ENCODE data around the gene METTL16. TPM values are rescaled to one million over a fixed set of nuclear protein-coding genes. Genes with fewer than 3 reads are reported as not detected.
A peak's percentile ranks its signal among the peaks of the same experiment; 100 is the strongest.

METTL16 gene
- total and polyA plus RNA-seq, 2 donors, result 21.6 to 27.3 TPM

DNA sequence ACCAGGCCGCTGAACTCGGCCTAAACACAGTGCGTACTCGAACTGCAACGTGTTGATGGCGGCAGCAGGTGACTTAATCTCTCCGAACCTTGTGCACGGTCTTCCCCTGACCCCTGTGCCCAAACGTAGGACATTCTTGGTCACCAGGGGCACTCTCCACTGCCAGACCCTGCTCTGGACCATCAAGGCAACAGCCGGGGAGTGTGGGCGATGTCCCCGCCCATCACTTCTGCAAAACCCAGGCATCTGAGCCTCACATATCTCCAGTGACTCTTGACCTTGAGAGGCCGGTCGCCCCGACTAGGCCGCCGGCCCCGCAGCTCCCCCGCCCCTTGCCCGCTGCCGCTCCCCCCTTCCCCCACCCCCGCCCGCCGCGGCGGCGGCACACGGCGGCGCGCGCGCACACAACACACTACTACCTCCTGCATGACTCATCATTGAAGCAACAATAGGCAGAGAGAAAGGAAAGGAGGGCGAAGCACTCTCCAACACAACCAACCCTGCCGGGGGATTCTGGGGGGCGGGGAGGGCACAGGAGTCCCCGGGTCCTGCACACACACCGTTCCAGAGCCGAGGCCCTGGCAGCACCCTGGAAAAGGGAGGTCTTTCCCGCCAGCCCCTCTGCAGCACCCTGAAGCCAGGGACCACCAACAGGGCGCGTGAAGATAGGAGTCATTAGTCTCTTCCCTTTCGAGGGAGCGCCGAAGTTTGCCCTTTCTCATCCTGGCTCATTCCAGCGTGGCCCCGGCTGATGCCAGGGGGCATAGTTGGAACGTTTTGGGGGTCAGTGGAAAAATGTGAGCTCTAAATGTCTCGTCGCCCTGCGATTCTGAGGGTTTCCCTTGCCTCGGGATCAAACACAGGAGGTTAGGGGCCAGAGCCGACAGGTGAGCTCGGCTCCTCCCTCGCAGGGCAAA lies 112.8 kb downstream of the METTL16 start:
- DNase-seq (ENCODE audit: extremely low spot score), result no peak
- WGBS, result 10% methylated on average over 55 of the region's 55 CpGs

DNA sequence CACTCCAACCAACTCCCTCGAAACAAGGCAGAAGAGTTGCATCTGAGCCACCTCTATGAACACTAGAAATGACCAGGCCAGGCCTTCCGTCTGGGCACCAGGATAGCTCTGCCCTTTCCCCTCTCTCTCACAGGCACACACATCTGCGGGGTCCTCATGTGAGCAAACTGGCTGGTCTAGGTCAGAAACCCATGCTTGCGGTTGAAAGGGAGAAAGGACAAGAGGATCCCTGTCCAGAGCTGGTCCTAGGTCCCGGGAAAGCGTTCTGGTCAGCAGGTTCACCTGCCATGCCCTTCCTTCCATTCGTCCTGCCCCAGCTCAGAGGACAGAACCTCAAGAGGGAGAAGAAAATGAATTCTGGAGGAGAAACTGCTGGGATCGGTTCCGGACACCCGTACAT lies 113.5 kb downstream of the METTL16 start:
- DNase-seq (ENCODE audit: extremely low spot score), result no peak
- no peaks in the 10 kb centered on the region for H3K4me1 ChIP-seq (ENCODE audit: insufficient read depth)
- H3K4me3 ChIP-seq (ENCODE audit: low read depth, low read length), result no peak overlapping the region
- 78% methylated on average over 10 of the region's 10 CpGs for WGBS
- peak overlapping the region; percentile 54 for H3K27ac ChIP-seq (ENCODE audit: low read depth)
- no peaks in the 10 kb centered on the region for H3K36me3 ChIP-seq (ENCODE audit: insufficient read depth)

More for the DNA sequence above, 112.8 kb downstream of the METTL16 start:
- Histone ChIP-seq H3K4me1 (ENCODE audit: insufficient read depth) (no peaks in the 10 kb centered on the region), H3K36me3 (ENCODE audit: insufficient read depth) (no peaks in the 10 kb centered on the region), H3K27ac (ENCODE audit: low read depth) (peak overlapping the region; percentile 98), H3K4me3 (ENCODE audit: low read depth, low read length) (peak overlapping the region; percentile 82)

DNA sequence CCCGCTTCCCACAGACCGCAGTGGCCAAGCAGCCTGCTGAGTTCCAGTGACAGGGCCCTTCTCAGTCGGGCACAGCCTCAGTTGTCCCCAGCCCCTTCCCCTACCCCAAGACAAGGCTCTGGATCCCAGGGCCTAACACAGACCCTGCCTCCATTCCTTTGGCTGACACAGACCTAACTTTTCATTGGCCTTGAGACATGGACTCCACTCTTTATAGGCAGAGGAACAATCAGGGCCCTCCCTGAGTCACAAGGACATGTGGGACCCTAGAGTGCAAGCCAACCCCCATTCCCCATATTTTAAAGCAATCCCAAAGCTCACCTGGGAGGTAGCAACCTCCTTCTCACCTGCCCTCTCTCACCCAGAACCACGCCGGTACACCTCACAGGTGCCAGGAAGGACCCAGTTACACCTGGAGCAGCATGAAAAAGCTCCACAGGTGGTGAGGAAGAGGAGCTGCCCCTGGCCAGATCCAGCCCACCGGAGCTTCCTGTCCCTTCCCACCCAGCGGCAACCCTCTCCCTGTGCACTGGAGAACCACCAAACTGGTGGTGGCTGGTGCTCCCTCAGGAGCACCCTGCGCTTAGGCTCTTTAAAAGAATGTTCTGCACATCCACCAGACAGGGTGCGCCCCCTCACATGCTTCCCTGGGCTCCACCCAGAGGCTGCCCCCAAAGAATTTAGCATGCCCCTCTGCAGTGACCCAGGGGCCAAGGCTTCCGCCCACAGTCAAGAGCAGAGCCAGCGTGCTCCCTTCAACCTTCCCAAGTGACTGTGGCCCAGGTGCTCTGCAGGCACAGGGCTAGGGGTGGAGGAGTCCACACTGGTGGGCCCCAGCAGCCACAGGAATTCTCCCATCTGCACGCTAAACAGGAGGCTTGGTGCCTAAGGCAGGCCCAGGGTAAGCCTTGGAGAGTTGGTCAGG lies 114.2 kb downstream of the METTL16 start:
- 69% methylated on average over 12 of the region's 12 CpGs for WGBS
- Histone ChIP-seq H3K4me1 (ENCODE audit: insufficient read depth) (no peaks in the 10 kb centered on the region), H3K4me3 (ENCODE audit: low read depth, low read length) (peak overlapping the region; percentile 7), H3K27ac (ENCODE audit: low read depth) (peak overlapping the region; percentile 89), H3K36me3 (ENCODE audit: insufficient read depth) (no peaks in the 10 kb centered on the region)
- DNase-seq (ENCODE audit: extremely low spot score), result no peak

DNA sequence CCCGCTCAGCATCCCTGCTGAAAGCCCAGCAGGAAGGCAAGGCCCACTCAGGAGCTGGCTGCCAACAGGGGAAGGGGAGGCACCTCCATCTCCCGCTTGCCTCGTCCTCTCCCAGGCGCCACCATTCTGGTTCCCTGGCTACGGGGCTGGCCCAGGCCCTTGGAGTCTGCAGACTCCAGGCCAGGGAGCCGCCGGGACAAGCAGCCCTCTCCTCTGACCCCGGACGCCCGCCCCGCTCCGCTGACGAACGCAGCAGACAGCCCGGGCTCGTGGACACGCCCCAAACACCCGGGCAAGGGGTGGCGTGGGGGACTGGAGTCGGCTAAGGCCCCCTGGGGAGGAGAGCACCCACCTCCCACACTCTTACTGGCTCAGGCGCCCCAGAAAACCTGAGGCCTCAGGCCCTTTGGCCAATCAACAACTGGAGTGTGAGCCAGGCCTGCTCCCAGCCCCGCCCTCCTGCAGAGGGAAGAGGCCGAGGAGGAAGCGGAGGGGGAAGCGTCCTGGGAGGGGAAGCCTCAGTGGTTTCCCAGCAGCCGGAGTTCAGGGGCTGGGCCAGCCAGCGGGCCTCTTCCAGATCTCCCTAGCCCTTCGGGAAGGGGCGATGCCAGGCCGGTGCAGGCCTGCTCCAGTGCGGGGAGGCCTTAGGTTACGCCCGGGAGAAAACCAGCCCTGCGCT lies 115.0 kb downstream of the METTL16 start:
- H3K36me3 ChIP-seq (ENCODE audit: insufficient read depth), result no peaks in the 10 kb centered on the region
- no peaks in the 10 kb centered on the region for H3K4me1 ChIP-seq (ENCODE audit: insufficient read depth)
- 2% methylated on average over 34 of the region's 34 CpGs for WGBS
- peak overlapping the region; percentile 89 for H3K27ac ChIP-seq (ENCODE audit: low read depth)
- peak; percentile 87 for DNase-seq (ENCODE audit: extremely low spot score)
- H3K4me3 ChIP-seq (ENCODE audit: low read depth, low read length), result peak overlapping the region; percentile 7

DNA sequence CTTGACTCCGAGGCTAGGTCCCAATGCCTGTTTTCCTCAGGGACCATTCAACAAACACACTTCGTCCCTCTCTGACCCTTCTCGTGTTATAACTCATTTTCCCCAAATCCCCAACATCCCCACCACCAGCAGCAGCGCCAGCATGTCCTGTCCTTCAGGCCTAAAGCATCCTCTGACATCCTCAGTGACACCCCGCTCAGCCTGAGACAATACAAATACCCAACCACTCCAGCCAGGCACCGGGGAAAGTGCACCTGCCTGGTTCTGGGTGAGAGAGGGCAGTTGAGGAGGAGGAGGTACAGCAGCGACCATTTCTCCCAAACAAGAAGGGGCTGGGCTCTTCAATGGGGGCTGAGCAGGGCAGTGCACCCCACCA lies 115.5 kb downstream of the METTL16 start:
- no peaks in the 10 kb centered on the region for H3K4me1 ChIP-seq (ENCODE audit: insufficient read depth)
- peak overlapping the region; percentile 89 for H3K27ac ChIP-seq (ENCODE audit: low read depth)
- no peaks in the 10 kb centered on the region for H3K36me3 ChIP-seq (ENCODE audit: insufficient read depth)
- no peak for DNase-seq (ENCODE audit: extremely low spot score)
- 40% methylated on average over 7 of the region's 7 CpGs for WGBS
- peak overlapping the region; percentile 4 for H3K4me3 ChIP-seq (ENCODE audit: low read depth, low read length)

DNA sequence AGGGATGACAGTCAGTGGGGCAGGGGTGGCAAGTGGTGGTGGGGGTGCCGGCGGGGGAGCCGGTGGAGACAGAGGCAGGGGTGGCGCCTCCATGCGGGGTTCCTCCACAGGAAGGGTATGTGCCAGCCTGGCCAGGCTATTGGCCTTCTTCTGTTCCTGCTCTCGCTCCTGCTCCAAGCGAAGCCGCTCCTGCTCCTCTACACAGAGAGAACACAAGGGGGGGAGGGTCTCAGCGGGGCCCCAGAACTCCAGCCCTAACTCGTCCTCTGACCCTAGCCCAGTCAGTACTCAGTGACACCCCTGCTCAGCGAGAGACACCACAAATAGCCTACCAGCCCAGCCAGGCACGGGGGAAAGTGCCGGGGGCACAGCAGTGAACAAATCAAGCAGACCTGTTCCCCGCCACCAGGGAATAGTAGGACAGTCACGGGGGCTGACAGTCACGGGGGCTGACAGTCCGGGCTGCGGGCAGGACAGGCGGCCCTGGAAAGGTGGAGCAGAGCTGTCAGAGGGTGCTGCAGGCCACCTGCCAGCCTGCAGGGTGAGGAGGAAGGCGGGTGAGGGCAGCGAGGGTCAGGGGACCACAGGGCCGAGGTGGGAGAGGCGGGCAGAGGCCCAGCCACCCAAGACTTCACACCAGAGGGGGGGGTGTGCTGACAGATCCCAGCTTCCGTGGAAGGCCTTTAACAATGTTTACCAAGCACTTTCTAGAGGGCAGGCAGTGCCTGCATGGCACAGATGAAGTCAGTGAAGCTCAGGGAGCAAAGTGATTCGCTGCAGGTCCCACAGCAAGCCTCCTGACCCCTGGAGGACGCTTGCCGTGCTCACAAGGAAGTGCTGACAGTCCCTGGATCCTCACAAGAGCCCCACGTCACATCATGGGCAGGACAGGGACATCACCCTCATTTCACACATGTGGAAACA lies 116.2 kb downstream of the METTL16 start:
- DNase-seq (ENCODE audit: extremely low spot score), result no peak
- Histone ChIP-seq H3K36me3 (ENCODE audit: insufficient read depth) (no peaks in the 10 kb centered on the region), H3K4me3 (ENCODE audit: low read depth, low read length) (no peak overlapping the region), H3K4me1 (ENCODE audit: insufficient read depth) (no peaks in the 10 kb centered on the region), H3K27ac (ENCODE audit: low read depth) (peak overlapping the region; percentile 89)
- 71% methylated on average over 28 of the region's 28 CpGs for WGBS

DNA sequence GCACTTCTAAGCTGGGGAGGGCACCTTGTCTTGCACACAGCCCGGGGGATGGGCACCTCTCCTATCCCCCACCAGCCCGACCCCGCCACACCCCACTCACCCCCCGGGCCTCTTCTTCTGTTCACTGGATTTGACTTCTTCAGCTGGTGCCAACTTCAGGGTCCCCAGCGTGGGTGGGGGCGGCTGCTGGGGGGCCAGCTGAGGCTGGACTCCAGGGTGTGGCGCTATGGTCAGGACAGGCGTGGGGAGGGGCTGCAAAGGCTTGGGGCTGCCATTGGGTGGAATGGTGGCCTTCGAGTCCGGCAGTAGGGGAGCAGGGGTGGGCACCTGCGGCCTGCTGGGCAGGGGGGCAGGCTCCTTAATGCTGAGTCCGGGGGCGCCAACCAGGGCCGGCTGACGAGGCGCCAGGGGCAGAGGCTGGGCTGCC lies 116.9 kb downstream of the METTL16 start:
- no peaks in the 10 kb centered on the region for H3K36me3 ChIP-seq (ENCODE audit: insufficient read depth)
- WGBS, result 82% methylated on average over 16 of the region's 16 CpGs
- H3K4me3 ChIP-seq (ENCODE audit: low read depth, low read length), result no peak overlapping the region
- peak overlapping the region; percentile 46 for H3K27ac ChIP-seq (ENCODE audit: low read depth)
- DNase-seq (ENCODE audit: extremely low spot score), result no peak
- no peaks in the 10 kb centered on the region for H3K4me1 ChIP-seq (ENCODE audit: insufficient read depth)

DNA sequence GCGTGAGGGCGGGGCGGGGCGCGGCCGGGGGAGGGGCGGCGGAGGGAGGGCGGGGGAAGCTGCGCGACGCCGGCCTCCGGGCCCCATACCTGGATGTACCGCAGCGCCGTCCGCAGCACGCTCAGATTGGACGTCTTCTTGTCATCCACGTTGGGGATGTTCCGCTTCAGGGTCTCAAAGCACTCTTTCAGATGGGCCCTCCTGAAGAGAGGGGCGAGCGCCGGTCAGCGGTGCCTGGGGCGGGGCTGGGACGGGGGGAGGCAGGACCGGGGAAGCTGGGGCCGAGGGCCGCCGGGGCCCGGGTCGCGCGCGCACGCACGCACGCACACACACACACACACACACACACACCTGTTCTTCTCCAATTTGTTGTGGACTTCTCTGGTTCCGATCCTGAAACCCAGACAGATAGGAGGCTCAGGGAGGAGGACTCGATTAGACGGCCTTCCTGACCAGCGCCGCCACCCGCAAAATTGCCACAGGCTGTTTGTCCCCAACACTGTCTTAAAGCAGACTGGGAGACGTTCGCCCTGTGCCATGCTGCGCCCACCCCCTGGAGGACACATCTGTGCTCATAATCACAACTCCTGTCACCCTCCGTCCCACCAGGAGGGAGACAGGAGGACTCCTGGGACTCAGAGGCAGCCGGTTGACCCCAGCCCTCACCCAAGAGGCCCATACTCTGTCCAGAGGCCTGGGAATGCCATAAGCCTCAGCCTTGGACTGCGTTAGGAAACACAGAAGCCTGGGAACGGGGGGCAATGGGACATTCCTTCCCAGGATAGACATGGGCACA lies 117.5 kb downstream of the METTL16 start:
- H3K27ac ChIP-seq (ENCODE audit: low read depth), result peak overlapping the region; percentile 46
- WGBS, result 19% methylated on average over 49 of the region's 53 CpGs
- no peaks in the 10 kb centered on the region for H3K36me3 ChIP-seq (ENCODE audit: insufficient read depth)
- no peaks in the 10 kb centered on the region for H3K4me1 ChIP-seq (ENCODE audit: insufficient read depth)
- H3K4me3 ChIP-seq (ENCODE audit: low read depth, low read length), result peak overlapping the region; percentile 30
- DNase-seq (ENCODE audit: extremely low spot score), result no peak

DNA sequence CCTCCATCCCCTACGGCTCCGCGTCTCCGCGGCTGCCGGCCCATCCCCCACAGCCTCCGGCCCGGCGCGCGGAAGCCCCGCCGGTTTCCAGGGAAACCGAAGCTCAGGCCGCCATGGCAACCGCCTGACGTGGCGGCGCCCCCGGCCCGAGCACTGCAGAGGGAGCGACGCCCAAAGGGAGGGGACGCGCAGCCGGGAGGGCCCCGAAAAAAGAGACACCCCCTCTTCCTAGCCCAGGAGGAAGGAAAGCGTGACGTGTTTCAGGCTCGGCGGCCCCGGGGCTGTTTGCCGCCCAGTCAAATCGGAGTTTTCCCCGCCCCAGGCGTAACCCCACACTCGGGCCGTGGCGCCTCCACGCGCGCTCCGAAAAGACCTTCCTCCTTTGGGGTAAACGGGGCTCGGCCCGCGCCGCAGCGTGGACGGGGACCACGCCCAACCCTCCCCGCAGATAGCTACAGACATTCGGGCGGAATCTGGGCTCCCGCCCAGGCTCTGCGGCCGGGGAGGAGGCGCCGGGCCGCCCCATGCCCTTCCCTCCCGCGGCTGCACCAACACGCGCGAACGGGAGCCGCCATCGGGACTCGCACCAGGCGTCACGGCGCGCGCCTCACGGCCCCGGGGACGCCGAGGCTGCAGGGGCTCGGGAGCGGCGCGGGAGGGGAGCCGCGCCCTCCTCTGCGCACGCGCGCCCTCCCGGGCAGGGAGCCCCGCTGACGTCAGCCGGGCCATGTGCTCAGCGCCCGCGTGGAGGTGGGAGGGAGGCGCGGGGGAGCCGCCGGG lies 118.3 kb downstream of the METTL16 start:
- WGBS, result under 1% methylated on average over 99 of the region's 99 CpGs
- Histone ChIP-seq H3K27ac (ENCODE audit: low read depth) (peak overlapping the region; percentile 88), H3K4me1 (ENCODE audit: insufficient read depth) (no peaks in the 10 kb centered on the region), H3K4me3 (ENCODE audit: low read depth, low read length) (peak overlapping the region; percentile 54), H3K36me3 (ENCODE audit: insufficient read depth) (no peaks in the 10 kb centered on the region)
- DNase-seq (ENCODE audit: extremely low spot score), result no peak

DNA sequence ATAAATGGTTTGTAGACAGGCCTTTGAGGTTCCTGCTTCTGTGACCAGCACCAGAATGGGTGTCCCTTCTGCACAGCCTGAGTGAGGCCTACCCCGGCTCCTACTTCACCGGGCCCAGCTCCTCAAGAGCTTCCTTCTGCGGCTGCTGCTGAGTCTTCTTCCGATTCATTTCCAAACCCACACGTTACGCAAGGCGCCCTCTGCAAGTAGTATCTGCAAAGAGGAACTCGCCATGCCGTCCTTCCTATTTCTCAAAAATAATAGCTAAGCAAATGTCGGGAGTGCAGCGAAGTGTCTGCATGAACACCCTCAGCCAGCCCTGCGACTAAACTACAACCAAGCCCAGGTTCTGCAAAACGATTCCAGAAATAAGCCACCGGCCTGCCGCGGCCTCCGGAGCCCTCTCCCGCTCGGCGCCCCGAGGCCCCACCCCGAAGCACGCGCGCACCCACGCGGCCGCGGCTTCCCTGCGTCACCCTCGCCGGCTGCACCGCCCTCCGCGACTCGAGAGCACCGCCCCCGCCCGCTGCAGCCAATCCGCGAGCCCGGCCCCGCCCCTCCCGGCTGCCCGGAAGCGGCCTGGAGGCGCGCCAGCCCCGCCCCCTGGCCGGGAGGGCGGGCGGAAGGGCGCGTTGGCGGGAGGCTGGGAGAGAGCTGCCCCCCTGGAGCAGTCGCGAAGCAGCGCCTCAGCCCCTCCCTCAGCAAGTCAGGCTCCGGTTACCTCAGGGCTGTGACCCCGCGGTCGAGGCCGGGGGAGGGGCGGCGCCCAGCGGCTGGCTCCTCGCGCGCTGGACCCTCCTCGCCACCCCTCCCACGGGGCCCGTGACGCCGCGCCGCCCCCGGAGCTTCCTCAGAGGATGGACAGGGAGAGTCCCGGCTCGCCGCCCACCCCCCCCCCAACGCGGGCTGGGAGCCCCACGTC lies 119.2 kb downstream of the METTL16 start:
- H3K36me3 ChIP-seq (ENCODE audit: insufficient read depth), result no peaks in the 10 kb centered on the region
- peak overlapping the region; percentile 88 for H3K27ac ChIP-seq (ENCODE audit: low read depth)
- DNase-seq (ENCODE audit: extremely low spot score), result peak; percentile 70
- no peaks in the 10 kb centered on the region for H3K4me1 ChIP-seq (ENCODE audit: insufficient read depth)
- under 1% methylated on average over 81 of the region's 83 CpGs for WGBS
- peak overlapping the region; percentile 54 for H3K4me3 ChIP-seq (ENCODE audit: low read depth, low read length)
